GM12878 (cell line): Measurements from ENCODE around the gene WDFY4. TPM values are rescaled to one million over a fixed set of nuclear protein-coding genes. Genes with fewer than 3 reads are reported as not detected.

ENCODE experiments used
- CHD2 ChIP-seq: IDR thresholded peaks from 2 replicates; pipeline ENCODE4 v1.6.1; 2011; ENCODE audit warnings: low read depth, low read length, improper control_type of control experiment, borderline replicate concordance
- CUX1 ChIP-seq: IDR thresholded peaks from 2 replicates; pipeline ENCODE4 v1.6.1; 2012; ENCODE audit warnings: improper control_type of control experiment, low read depth, low read length; ENCODE audit not compliant: insufficient replicate concordance
- ELK1 ChIP-seq: IDR thresholded peaks from 2 replicates; pipeline ENCODE4 v1.6.1; 2012; ENCODE audit warnings: low read depth, low read length, improper control_type of control experiment
- EP300 ChIP-seq, 2 experiments: fragments of 150-350 bp in 1 of 2; IDR thresholded peaks; 2 replicates each; pipeline ENCODE4 v1.6.1; 2011 to 2012; ENCODE audit warnings: low read depth in 2 of 2, low read length in 2 of 2, borderline replicate concordance in 1 of 2, improper control_type of control experiment in 1 of 2, inconsistent platforms in 1 of 2; ENCODE audit not compliant: control insufficient read depth in 1 of 2
- EZH2 ChIP-seq: IDR thresholded peaks from 2 replicates; pipeline ENCODE4 v1.6.1; 2012; ENCODE audit warnings: low read depth, mild to moderate bottlenecking, control low read depth, inconsistent platforms, low read length, borderline replicate concordance; ENCODE audit not compliant: control insufficient read depth
- FOXM1 ChIP-seq: IDR thresholded peaks from 2 replicates; pipeline ENCODE4 v1.6.1; 2012; ENCODE audit warnings: low read depth, mild to moderate bottlenecking, inconsistent platforms, low read length, moderate library complexity
- HDGF ChIP-seq: fragments of 450-650 bp; IDR thresholded peaks from 2 replicates; pipeline ENCODE4 v1.6.1; 2016; ENCODE audit warnings: antibody characterized with exemption
- HSF1 ChIP-seq: fragments of 150-350 bp; IDR thresholded peaks from 2 replicates; pipeline ENCODE4 v1.6.1; 2014; ENCODE audit warnings: mild to moderate bottlenecking, low read depth, low read length
- KDM1A ChIP-seq: fragments of 200-600 bp; sonication (generic); IDR thresholded peaks from 2 replicates; pipeline ENCODE4 v1.6.1; 2016; ENCODE audit warnings: borderline replicate concordance
- MAX ChIP-seq: IDR thresholded peaks from 2 replicates; pipeline ENCODE4 v1.6.1; 2012; ENCODE audit warnings: low read depth, low read length, improper control_type of control experiment
- NFYA ChIP-seq: IDR thresholded peaks from 2 replicates; pipeline ENCODE4 v1.6.1; 2011; ENCODE audit warnings: low read depth, mild to moderate bottlenecking, low read length, improper control_type of control experiment, borderline replicate concordance
- POLR2AphosphoS2 ChIP-seq: IDR thresholded peaks from 2 replicates; pipeline ENCODE4 v1.6.1; 2011; ENCODE audit warnings: low read depth, mild to moderate bottlenecking, low read length, improper control_type of control experiment, moderate library complexity
- RELB ChIP-seq: fragments of 450-650 bp; IDR thresholded peaks from 2 replicates; pipeline ENCODE4 v1.6.1; 2017; ENCODE audit warnings: low read depth, mild to moderate bottlenecking, moderate library complexity
- RUNX3 ChIP-seq: IDR thresholded peaks from 2 replicates; pipeline ENCODE4 v1.6.1; 2012; ENCODE audit warnings: low read length, inconsistent platforms
- SMAD1 ChIP-seq: fragments of 450-650 bp; IDR thresholded peaks from 2 replicates; pipeline ENCODE4 v1.6.1; 2018; ENCODE audit warnings: mild to moderate bottlenecking, low read depth; ENCODE audit not compliant: partially characterized antibody
- SMAD5 ChIP-seq: IDR thresholded peaks from 2 replicates; pipeline ENCODE4 v1.6.1; 2016; ENCODE audit warnings: antibody characterized with exemption, low read depth
- TARDBP ChIP-seq: IDR thresholded peaks from 2 replicates; pipeline ENCODE4 v1.6.1; 2016; ENCODE audit warnings: borderline replicate concordance
- TCF3 ChIP-seq: IDR thresholded peaks from 2 replicates; pipeline ENCODE4 v1.6.1; 2012; ENCODE audit warnings: low read depth, mild to moderate bottlenecking, low read length, borderline replicate concordance; ENCODE audit not compliant: insufficient read depth
- YY1 ChIP-seq: IDR thresholded peaks from 2 replicates; pipeline ENCODE4 v1.6.1; 2011; ENCODE audit warnings: low read depth, mild to moderate bottlenecking, low read length
- ZNF24 ChIP-seq: fragments of 450-650 bp; IDR thresholded peaks from 2 replicates; pipeline ENCODE4 v1.6.1; 2017; ENCODE audit warnings: antibody characterized with exemption, mild to moderate bottlenecking
- ZNF274 ChIP-seq: IDR thresholded peaks from one replicate; pipeline ENCODE4 v1.8.0; 2011; ENCODE audit not compliant: insufficient read length, insufficient read depth
- ZNF622 ChIP-seq: fragments of 450-650 bp; IDR thresholded peaks from 2 replicates; pipeline ENCODE4 v1.6.1; 2017; ENCODE audit warnings: mild to moderate bottlenecking, inconsistent platforms
- polyA plus RNA-seq, 11 experiments: library from polyadenylated mRNA; depleted of rRNA in 4 of 11; unstranded in 6 of 11; stranded (reverse) in 5 of 11; fragments of >200 nt; fragmentation: Nextera tagmentation in 4 of 11; fragmentation: Illumina TruSeq in 1 of 11; extraction: Ambion mirVana in 4 of 11; extraction: Trizol in 1 of 11; gene quantifications; 1 replicate in 1 of 11; 2 replicates in 10 of 11; pipeline versions ENCODE4 v1.2.1 to v1.2.3, GENCODE V29; 2011 to 2016; ENCODE audit warnings: inconsistent platforms in 2 of 11, missing spikeins in 2 of 11, low read depth in 1 of 11
- total RNA-seq, 4 experiments: library from RNA; depleted of rRNA in 3 of 4; stranded (reverse); fragments of >200 nt in 3 of 4; fragmentation: Illumina TruSeq in 1 of 4; extraction: Trizol in 1 of 4; gene quantifications; 2 replicates each; pipeline versions ENCODE4 v1.2.1 to v1.2.3, GENCODE V29; 2013 to 2021

WDFY4 gene
- total and polyA plus RNA-seq, 10 of the 15 experiments (the other 5 are each of a cell fraction or from before 2014, with no cell fraction given): 13.5 to 132 (median 47.3) TPM

GRCh38 chr10:48744587-48744986, 59.9 kb downstream of the WDFY4 start (continued):
- TF ChIP-seq CUX1 (peak; percentile 19), ZNF622 (no peak), HSF1 (no peak), EZH2 (no peak), ELK1 (no peak), RELB (peak; percentile 38; the same call in 1 of the 2 replicates), POLR2AphosphoS2 (no peak), RUNX3 (0 out of 2 replicates have a peak, but pooled peaks have one; percentile 20), SMAD1 (peak; percentile 34), EP300 (IDR thresholded peaks at IDR 0.05; ENCODE audit: borderline replicate concordance in 1 of 2, control insufficient read depth in 1 of 2, low read depth in 2 of 2, low read length in 2 of 2) (peak in 1 of 2 experiments; percentile 51; a peak in 1 of 4 replicates), YY1 (no peak), CHD2 (no peak), SMAD5 (no peak), ZNF24 (no peak), KDM1A (no peak), TCF3 (no peak), TARDBP (no peak), FOXM1 (no peak; the same call in 1 of the 2 replicates), HDGF (no peak), ZNF274 (no peak), NFYA (no peak), MAX (no peak)
